Mesothelial cell of epicardium (in vitro differentiated cells): ENCODE results near the gene SUCLG1. TPM values are rescaled to one million over a fixed set of nuclear protein-coding genes. Genes with fewer than 3 reads are reported as not detected.

ENCODE experiments used
- DNase-seq, 2 experiments: peaks; one replicate each; pipeline ENCODE4 v3.0.0; 2021; ENCODE audit warnings: low spot score in 2 of 2; ENCODE audit not compliant: unreplicated experiment in 2 of 2
- H3K27ac Mint-ChIP-seq: 2 replicates; pipeline ENCODE4 v1.8.0; 2021; ENCODE audit warnings: mixed read lengths
- H3K27me3 Mint-ChIP-seq: 2 replicates; pipeline ENCODE4 v1.8.0; 2021; ENCODE audit warnings: low read depth, mixed read lengths
- H3K36me3 Mint-ChIP-seq: 2 replicates; pipeline ENCODE4 v1.8.0; 2021; ENCODE audit warnings: mixed read lengths
- H3K4me1 Mint-ChIP-seq: 2 replicates; pipeline ENCODE4 v1.8.0; 2021; ENCODE audit warnings: mixed read lengths
- H3K4me3 Mint-ChIP-seq: 2 replicates; pipeline ENCODE4 v1.8.0; 2021; ENCODE audit warnings: mild to moderate bottlenecking, moderate library complexity, mixed read lengths
- H3K9me3 Mint-ChIP-seq: 2 replicates; pipeline ENCODE4 v1.8.0; 2021; ENCODE audit warnings: mixed read lengths
- CTCF ChIP-seq: fragments of 200-600 bp; sonication (generic); IDR thresholded peaks from one replicate; pipeline ENCODE4 v1.5.0; 2021; ENCODE audit warnings: antibody characterized with exemption; ENCODE audit not compliant: unreplicated experiment
- total RNA-seq: library from RNA; stranded (reverse); gene quantifications from 3 replicates; pipeline ENCODE4 v1.2.1, GENCODE V29; 2021

Gene SUCLG1
- total RNA-seq, 1 donor from 2014 or later = 49.9 TPM

GRCh38 chr2:84454581-84454980, 4.5 kb downstream of the SUCLG1 start:
- no peak for DNase-seq
- Mint-ChIP-seq H3K9me3 (no peaks in the 10 kb centered on the region), H3K27ac (no peak overlapping the region), H3K4me1 (peaks cover 26% of the 10 kb centered on the region), H3K4me3 (no peak overlapping the region), H3K36me3 (no peaks in the 10 kb centered on the region), H3K27me3 (no peaks in the 10 kb centered on the region)
- no peak for TF ChIP-seq CTCF

GRCh38 chr2:84452624-84453023, 6.5 kb downstream of the SUCLG1 start:
- Mint-ChIP-seq H3K4me1 (peaks cover 11% of the 10 kb centered on the region), H3K36me3 (peaks cover 1% of the 10 kb centered on the region), H3K4me3 (no peak overlapping the region), H3K27ac (no peak overlapping the region), H3K27me3 (no peaks in the 10 kb centered on the region), H3K9me3 (no peaks in the 10 kb centered on the region)
- no peak for DNase-seq
- no peak for TF ChIP-seq CTCF

GRCh38 chr2:84451579-84451978, 7.5 kb downstream of the SUCLG1 start:
- Mint-ChIP-seq H3K27me3 (no peaks in the 10 kb centered on the region), H3K9me3 (no peaks in the 10 kb centered on the region), H3K27ac (no peak overlapping the region), H3K4me3 (no peak overlapping the region), H3K4me1 (peaks cover 4% of the 10 kb centered on the region), H3K36me3 (peaks cover 1% of the 10 kb centered on the region)
- TF ChIP-seq CTCF = no peak
- no peak for DNase-seq

GRCh38 chr2:84450288-84451227, 8.5 kb downstream of the SUCLG1 start:
- H3K36me3 Mint-ChIP-seq = peaks cover 7% of the 10 kb centered on the region
- no peaks in the 10 kb centered on the region for H3K27me3 Mint-ChIP-seq
- no peaks in the 10 kb centered on the region for H3K9me3 Mint-ChIP-seq
- H3K4me1 Mint-ChIP-seq = peaks cover 4% of the 10 kb centered on the region
- no peak overlapping the region for H3K4me3 Mint-ChIP-seq
- no peak for TF ChIP-seq CTCF
- DNase-seq = no peak
- no peak overlapping the region for H3K27ac Mint-ChIP-seq

GRCh38 chr2:84449711-84450110, 9.4 kb downstream of the SUCLG1 start:
- no peak overlapping the region for H3K27ac Mint-ChIP-seq
- no peaks in the 10 kb centered on the region for H3K9me3 Mint-ChIP-seq
- H3K36me3 Mint-ChIP-seq = peaks cover 15% of the 10 kb centered on the region
- no peak overlapping the region for H3K4me3 Mint-ChIP-seq
- no peak for TF ChIP-seq CTCF
- peaks cover 4% of the 10 kb centered on the region for H3K4me1 Mint-ChIP-seq
- no peak for DNase-seq
- H3K27me3 Mint-ChIP-seq = no peaks in the 10 kb centered on the region
